Upper lobe of right lung (tissue), 1 donor: ENCODE data around the gene SEPTIN7. TPM values are rescaled to one million over a fixed set of nuclear protein-coding genes. Genes with fewer than 3 reads are reported as not detected.

Experiments used
- ATAC-seq: fragments of 200-7000 bp; cut with Tn5 transposase; one replicate; pipeline ENCODE4 v1.9.1; 2020; ENCODE audit warnings: mild to moderate bottlenecking, moderate library complexity
- DNase-seq: peaks from one replicate; pipeline ENCODE4 v3.0.0-alpha.2; 2020
- H3K27ac ChIP-seq: fragments of 200-600 bp; one replicate; pipeline ENCODE4 v1.8.0; 2022
- H3K27me3 ChIP-seq: fragments of 200-600 bp; one replicate; pipeline ENCODE4 v1.8.0; 2022; ENCODE audit warnings: mild to moderate bottlenecking
- H3K36me3 ChIP-seq: fragments of 200-600 bp; one replicate; pipeline ENCODE4 v1.8.0; 2022
- H3K4me1 ChIP-seq: fragments of 200-600 bp; one replicate; pipeline ENCODE4 v1.8.0; 2022
- H3K4me3 ChIP-seq: fragments of 200-600 bp; one replicate; pipeline ENCODE4 v1.8.0; 2022; ENCODE audit warnings: mild to moderate bottlenecking
- H3K9me3 ChIP-seq: fragments of 200-600 bp; one replicate; pipeline ENCODE4 v1.8.0; 2022
- intact Hi-C: fragments of 100-400 bp; cut with DNase I; formaldehyde crosslinking; loops from one replicate; pipeline ENCODE4 v1.11.0; 2022
- total RNA-seq: library from RNA; stranded (reverse); fragmentation: NEBNext Ultra II Directional; extraction: Animal tissue kit (Norgen Biotek cat#: 25700); gene quantifications from one replicate; pipeline ENCODE4 v1.2.1, GENCODE V29; 2021
- TF ChIP-seq, protein P1 (sequence below): fragments of 200-600 bp; IDR thresholded peaks from one replicate; pipeline ENCODE4 v1.8.0; 2022; ENCODE audit warnings: antibody characterized with exemption
- donor health status: DM: no; HTN: yes; CAD: no; lungs with severe emphysema.

Gene SEPTIN7
- total RNA-seq, 1 donor from 2014 or later, result 202 TPM

DNA sequence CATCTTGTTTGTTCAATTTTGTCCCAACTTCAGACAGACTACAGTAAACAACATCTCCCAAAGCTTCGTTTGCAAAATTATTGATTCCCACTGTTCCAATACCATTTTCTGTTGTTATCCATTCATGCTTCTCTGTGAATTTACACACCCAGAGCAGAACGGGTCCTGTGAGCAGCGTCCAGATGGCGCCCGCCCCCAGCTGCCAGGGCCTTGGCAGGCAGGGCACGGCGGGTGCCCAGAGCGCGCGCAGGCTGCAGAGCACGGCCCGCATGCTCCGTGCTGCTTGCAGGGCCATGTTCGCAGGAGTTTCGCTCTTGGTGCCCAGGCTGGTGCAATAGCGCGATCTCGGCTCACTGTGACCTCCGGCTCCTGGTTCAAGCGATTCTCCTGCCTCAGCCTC is 32.5 kb upstream of the SEPTIN7 start:
- H3K4me1 ChIP-seq, result no peaks in the 10 kb centered on the region
- DNase-seq (no peak), ATAC-seq (no peak)
- no peaks in the 10 kb centered on the region for H3K9me3 ChIP-seq
- intact Hi-C loops, result no loop called here
- no peaks in the 10 kb centered on the region for H3K27me3 ChIP-seq
- no peak overlapping the region for H3K4me3 ChIP-seq
- TF ChIP-seq, protein P1, sequence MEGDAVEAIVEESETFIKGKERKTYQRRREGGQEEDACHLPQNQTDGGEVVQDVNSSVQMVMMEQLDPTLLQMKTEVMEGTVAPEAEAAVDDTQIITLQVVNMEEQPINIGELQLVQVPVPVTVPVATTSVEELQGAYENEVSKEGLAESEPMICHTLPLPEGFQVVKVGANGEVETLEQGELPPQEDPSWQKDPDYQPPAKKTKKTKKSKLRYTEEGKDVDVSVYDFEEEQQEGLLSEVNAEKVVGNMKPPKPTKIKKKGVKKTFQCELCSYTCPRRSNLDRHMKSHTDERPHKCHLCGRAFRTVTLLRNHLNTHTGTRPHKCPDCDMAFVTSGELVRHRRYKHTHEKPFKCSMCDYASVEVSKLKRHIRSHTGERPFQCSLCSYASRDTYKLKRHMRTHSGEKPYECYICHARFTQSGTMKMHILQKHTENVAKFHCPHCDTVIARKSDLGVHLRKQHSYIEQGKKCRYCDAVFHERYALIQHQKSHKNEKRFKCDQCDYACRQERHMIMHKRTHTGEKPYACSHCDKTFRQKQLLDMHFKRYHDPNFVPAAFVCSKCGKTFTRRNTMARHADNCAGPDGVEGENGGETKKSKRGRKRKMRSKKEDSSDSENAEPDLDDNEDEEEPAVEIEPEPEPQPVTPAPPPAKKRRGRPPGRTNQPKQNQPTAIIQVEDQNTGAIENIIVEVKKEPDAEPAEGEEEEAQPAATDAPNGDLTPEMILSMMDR, result no peak
- no peaks in the 10 kb centered on the region for H3K36me3 ChIP-seq
- H3K27ac ChIP-seq, result no peak overlapping the region

DNA sequence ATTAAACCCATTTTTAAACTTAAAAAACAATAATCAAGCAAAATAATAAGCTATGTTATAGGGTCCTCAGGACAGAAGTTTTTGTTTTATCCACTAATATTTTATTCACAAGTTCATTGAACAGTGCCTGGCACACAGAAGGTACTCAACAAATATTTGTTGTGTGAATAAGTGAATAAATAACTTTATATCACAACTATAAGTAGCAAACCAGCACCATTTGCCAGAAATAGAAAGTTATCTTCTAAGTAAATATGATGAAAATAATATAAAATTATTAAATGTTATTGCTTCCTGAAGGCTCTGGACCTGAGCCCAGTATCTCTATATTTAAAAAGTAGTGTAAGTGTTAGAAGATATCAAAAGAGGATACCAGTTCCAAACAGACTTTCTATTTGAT is 29.1 kb upstream of the SEPTIN7 start:
- H3K4me3 ChIP-seq, result no peak overlapping the region

DNA sequence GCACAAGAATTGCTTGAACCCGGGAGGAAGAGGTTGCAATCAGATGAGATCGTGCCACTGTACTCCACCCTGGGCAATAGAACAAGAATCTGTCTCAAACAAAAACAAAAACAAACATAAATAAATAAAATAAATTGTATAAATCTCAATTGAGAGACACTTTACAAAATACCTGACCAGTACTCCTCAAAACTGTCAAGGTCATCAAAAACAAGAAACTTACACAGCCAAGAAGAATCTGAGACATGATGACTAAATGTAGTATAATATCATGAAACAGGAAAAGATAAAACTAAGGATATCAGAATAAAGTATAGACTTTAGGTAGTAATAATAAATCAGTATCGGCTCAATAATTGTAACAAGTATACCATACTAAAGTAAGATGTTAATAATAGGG is 26.9 kb upstream of the SEPTIN7 start:
- Histone ChIP-seq H3K27ac (no peak overlapping the region), H3K4me1 (no peaks in the 10 kb centered on the region), H3K4me3 (no peak overlapping the region), H3K36me3 (no peaks in the 10 kb centered on the region), H3K27me3 (no peaks in the 10 kb centered on the region), H3K9me3 (no peaks in the 10 kb centered on the region)
- TF ChIP-seq, protein P1, result no peak
- DNase-seq (no peak), ATAC-seq (no peak)
- intact Hi-C loops, result no loop called here

More for the DNA sequence above, 29.1 kb upstream of the SEPTIN7 start:
- TF ChIP-seq, protein P1, result no peak
- Histone ChIP-seq H3K27me3 (no peaks in the 10 kb centered on the region), H3K4me1 (no peaks in the 10 kb centered on the region), H3K9me3 (no peaks in the 10 kb centered on the region), H3K36me3 (no peaks in the 10 kb centered on the region), H3K27ac (no peak overlapping the region)
- ATAC-seq, result no peak
- no peak for DNase-seq
- intact Hi-C loops, result no loop called here

DNA sequence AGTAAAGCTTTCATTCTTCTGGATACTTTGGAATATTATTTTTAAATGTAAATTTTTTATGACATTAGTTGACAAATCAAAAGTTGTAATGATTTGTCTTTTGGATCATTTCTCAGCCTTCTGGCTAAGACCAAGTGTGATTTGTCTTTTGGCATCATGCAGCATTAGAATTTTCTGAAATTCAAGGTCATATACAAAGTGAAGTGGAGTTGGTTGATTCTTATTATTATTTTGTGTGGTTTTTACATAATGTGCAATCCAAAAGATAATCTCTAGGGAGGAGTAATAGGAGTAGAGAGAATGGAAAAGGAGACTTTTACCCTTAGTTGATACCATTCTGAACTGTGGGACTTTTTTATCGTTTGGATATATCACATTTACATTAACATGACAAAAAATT is 24.2 kb upstream of the SEPTIN7 start:
- Histone ChIP-seq H3K9me3 (no peaks in the 10 kb centered on the region), H3K27me3 (no peaks in the 10 kb centered on the region), H3K36me3 (no peaks in the 10 kb centered on the region), H3K27ac (no peak overlapping the region), H3K4me3 (no peak overlapping the region), H3K4me1 (no peaks in the 10 kb centered on the region)
- no peak for ATAC-seq
- intact Hi-C loops, result no loop called here
- TF ChIP-seq, protein P1, result no peak
- no peak for DNase-seq

DNA sequence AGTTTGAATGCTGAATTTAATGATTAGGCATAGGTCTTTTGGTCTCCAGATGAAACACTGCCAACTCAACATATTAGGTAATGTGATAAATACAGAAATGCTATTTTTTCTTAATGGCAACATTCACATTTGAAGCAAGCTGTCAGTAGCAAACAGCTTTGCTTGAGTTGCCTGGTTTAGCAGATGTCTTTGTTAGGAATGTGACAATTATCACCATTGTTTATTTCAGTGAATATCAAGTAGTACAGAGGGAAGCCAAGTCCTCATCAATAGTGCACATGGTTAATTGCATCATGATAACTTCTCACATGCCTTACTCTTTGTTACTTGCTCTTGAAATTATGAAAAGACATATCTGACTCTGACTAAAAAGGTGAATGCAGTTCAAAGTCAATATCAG is 23.7 kb upstream of the SEPTIN7 start:
- intact Hi-C loops, result no loop called here
- H3K27ac ChIP-seq, result no peak overlapping the region
- no peak for ATAC-seq
- no peaks in the 10 kb centered on the region for H3K9me3 ChIP-seq
- H3K36me3 ChIP-seq, result no peaks in the 10 kb centered on the region
- no peaks in the 10 kb centered on the region for H3K27me3 ChIP-seq
- TF ChIP-seq, protein P1, result no peak
- H3K4me3 ChIP-seq, result no peak overlapping the region
- H3K4me1 ChIP-seq, result no peaks in the 10 kb centered on the region
- DNase-seq, result no peak

DNA sequence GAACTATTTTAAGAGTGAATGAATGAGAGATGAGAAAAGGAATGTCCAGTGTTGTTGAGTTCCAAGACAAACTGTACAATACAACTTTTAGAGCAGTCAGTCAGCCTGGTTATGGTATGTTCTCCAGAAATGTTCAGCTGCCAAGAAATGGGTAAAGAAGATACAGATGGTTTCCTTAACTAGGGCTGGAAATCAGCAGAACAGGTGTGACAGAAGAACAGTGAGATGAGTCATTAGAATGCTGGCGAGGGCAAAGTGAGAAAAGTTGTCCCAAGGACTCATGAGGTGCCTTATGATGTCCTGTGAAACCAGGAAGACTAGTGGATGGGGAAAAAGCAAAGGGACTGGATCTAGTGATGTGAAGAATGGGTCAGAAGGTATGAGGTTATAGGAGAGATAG is 20.8 kb upstream of the SEPTIN7 start:
- ATAC-seq (no peak), DNase-seq (no peak)
- TF ChIP-seq, protein P1, result no peak
- Histone ChIP-seq H3K27me3 (no peaks in the 10 kb centered on the region), H3K27ac (no peak overlapping the region), H3K4me1 (no peaks in the 10 kb centered on the region), H3K9me3 (no peaks in the 10 kb centered on the region), H3K4me3 (no peak overlapping the region), H3K36me3 (no peaks in the 10 kb centered on the region)
- intact Hi-C loops, result no loop called here
